HEK293 (cell line): ENCODE results near the gene IL17REL.
"Not testable (repeated sequence)": the region's sequence is repeated elsewhere in the genome, so short reads cannot be mapped to it uniquely, and the experiment has no call there.

Experiments used
- CTCF ChIA-PET: fragments of 350-600 bp; formaldehyde crosslinking; extraction: SDS; loops from one replicate; lab custom pipeline; 2021; ENCODE audit warnings: antibody characterized with exemption; lab: Yijun Ruan, JAX
- POLR2A ChIA-PET: fragments of 300-600 bp; formaldehyde crosslinking; extraction: SDS; loops from one replicate; lab custom pipeline; 2020; ENCODE audit warnings: antibody characterized with exemption, inconsistent platforms; lab: Yijun Ruan, JAX
- H3K27ac ChIP-seq: fragments of 200-500 bp; sonication (Bioruptor generic); 2 replicates; pipeline ENCODE4 v1.5.1; 2014; ENCODE audit warnings: low read depth, low read length, control low read depth, inconsistent platforms; ENCODE audit errors: extremely low read depth
- H3K36me3 ChIP-seq, 2 experiments: fragments of 200-500 bp in 1 of 2; sonication (Bioruptor generic) in 1 of 2; 1 replicate in 1 of 2; 2 replicates in 1 of 2; pipeline ENCODE4 v1.5.1; 2014 to 2017; ENCODE audit warnings: inconsistent platforms in 2 of 2, low read length in 2 of 2; ENCODE audit not compliant: control insufficient read depth in 2 of 2, insufficient read depth in 1 of 2
- H3K4me1 ChIP-seq: fragments of 200-500 bp; sonication (Bioruptor generic); 2 replicates; pipeline ENCODE4 v1.5.1; 2014; ENCODE audit warnings: mild to moderate bottlenecking, low read length, inconsistent platforms; ENCODE audit not compliant: control insufficient read depth, insufficient read depth
- H3K4me3 ChIP-seq: 2 replicates; pipeline ENCODE4 v1.5.1; 2011; ENCODE audit warnings: low read depth, mild to moderate bottlenecking, control low read depth, low read length, moderate library complexity
- H3K9me3 ChIP-seq: fragments of 200-500 bp; sonication (Bioruptor generic); 2 replicates; pipeline ENCODE4 v1.5.1; 2014; ENCODE audit warnings: low read depth, low read length, inconsistent platforms; ENCODE audit not compliant: control insufficient read depth, insufficient read depth
- SETDB1 ChIP-seq: IDR thresholded peaks from one replicate; pipeline ENCODE4 v1.6.1; 2017; ENCODE audit warnings: mild to moderate bottlenecking, low read length, moderate library complexity, mixed read lengths; ENCODE audit not compliant: insufficient read length
- SP7 ChIP-seq: fragments of 450-650 bp; formaldehyde crosslinking; IDR thresholded peaks from 2 replicates; pipeline ENCODE4 v1.5.1; 2016; ENCODE audit warnings: missing biosample characterization, missing genetic modification characterization
- ZBTB21 ChIP-seq: fragments of 450-650 bp; formaldehyde crosslinking; IDR thresholded peaks from 2 replicates; pipeline ENCODE4 v1.5.1; 2017; ENCODE audit warnings: missing biosample characterization, missing genetic modification characterization
- ZBTB8A ChIP-seq: fragments of 450-650 bp; formaldehyde crosslinking; IDR thresholded peaks from 2 replicates; pipeline ENCODE4 v1.5.1; 2016; ENCODE audit warnings: missing biosample characterization, missing genetic modification characterization
- ZEB2 ChIP-seq: fragments of 450-650 bp; formaldehyde crosslinking; IDR thresholded peaks from 2 replicates; pipeline ENCODE4 v1.5.1; 2016; ENCODE audit warnings: missing biosample characterization, missing genetic modification characterization
- ZNF221 ChIP-seq: fragments of 450-650 bp; formaldehyde crosslinking; IDR thresholded peaks from 2 replicates; pipeline ENCODE4 v1.5.1; 2017; ENCODE audit warnings: missing biosample characterization, missing genetic modification characterization, borderline replicate concordance
- ZNF266 ChIP-seq: fragments of 450-650 bp; formaldehyde crosslinking; IDR thresholded peaks from 2 replicates; pipeline ENCODE4 v1.5.1; 2016; ENCODE audit warnings: missing biosample characterization, missing genetic modification characterization, low read depth
- ZNF394 ChIP-seq: fragments of 450-650 bp; formaldehyde crosslinking; IDR thresholded peaks from 2 replicates; pipeline ENCODE4 v1.5.1; 2016; ENCODE audit warnings: missing biosample characterization, missing genetic modification characterization, mild to moderate bottlenecking, moderate library complexity, borderline replicate concordance
- ZNF416 ChIP-seq: fragments of 450-650 bp; formaldehyde crosslinking; IDR thresholded peaks from 2 replicates; pipeline ENCODE4 v1.5.1; 2016; ENCODE audit warnings: missing biosample characterization, missing genetic modification characterization
- ZNF433 ChIP-seq: fragments of 450-650 bp; formaldehyde crosslinking; IDR thresholded peaks from 2 replicates; pipeline ENCODE4 v1.5.1; 2016; ENCODE audit warnings: missing biosample characterization, missing genetic modification characterization, low read depth
- ZNF560 ChIP-seq: fragments of 450-650 bp; formaldehyde crosslinking; IDR thresholded peaks from 2 replicates; pipeline ENCODE4 v1.5.1; 2017; ENCODE audit warnings: missing biosample characterization, missing genetic modification characterization, borderline replicate concordance
- ZNF623 ChIP-seq: fragments of 450-650 bp; formaldehyde crosslinking; IDR thresholded peaks from 2 replicates; pipeline ENCODE4 v1.5.1; 2016; ENCODE audit warnings: missing biosample characterization, missing genetic modification characterization
- ZXDB ChIP-seq: fragments of 450-650 bp; formaldehyde crosslinking; IDR thresholded peaks from 2 replicates; pipeline ENCODE4 v1.5.1; 2016; ENCODE audit warnings: missing biosample characterization, missing genetic modification characterization
- TF ChIP-seq, protein P1 (sequence below): fragments of 450-650 bp; formaldehyde crosslinking; IDR thresholded peaks from 2 replicates; pipeline ENCODE4 v1.5.1; 2016; ENCODE audit warnings: missing biosample characterization, missing genetic modification characterization
- TF ChIP-seq, protein P2 (sequence below): fragments of 450-650 bp; formaldehyde crosslinking; IDR thresholded peaks from 2 replicates; pipeline ENCODE4; 2016; ENCODE audit warnings: missing biosample characterization, missing genetic modification characterization
- TF ChIP-seq, protein P3 (sequence below): fragments of 450-650 bp; formaldehyde crosslinking; IDR thresholded peaks from 2 replicates; pipeline ENCODE4 v1.5.1; 2016; ENCODE audit warnings: missing biosample characterization, missing genetic modification characterization
- TF ChIP-seq, protein P4 (sequence below): fragments of 450-650 bp; formaldehyde crosslinking; IDR thresholded peaks from 2 replicates; pipeline ENCODE4 v1.5.1; 2016; ENCODE audit warnings: missing biosample characterization, missing genetic modification characterization
- TF ChIP-seq, protein P5 (sequence below): fragments of 450-650 bp; formaldehyde crosslinking; conservative IDR thresholded peaks from 2 replicates; pipeline ENCODE4 v1.5.1; 2016; ENCODE audit warnings: low read depth, missing biosample characterization, missing genetic modification characterization

The IL17REL gene

DNA sequence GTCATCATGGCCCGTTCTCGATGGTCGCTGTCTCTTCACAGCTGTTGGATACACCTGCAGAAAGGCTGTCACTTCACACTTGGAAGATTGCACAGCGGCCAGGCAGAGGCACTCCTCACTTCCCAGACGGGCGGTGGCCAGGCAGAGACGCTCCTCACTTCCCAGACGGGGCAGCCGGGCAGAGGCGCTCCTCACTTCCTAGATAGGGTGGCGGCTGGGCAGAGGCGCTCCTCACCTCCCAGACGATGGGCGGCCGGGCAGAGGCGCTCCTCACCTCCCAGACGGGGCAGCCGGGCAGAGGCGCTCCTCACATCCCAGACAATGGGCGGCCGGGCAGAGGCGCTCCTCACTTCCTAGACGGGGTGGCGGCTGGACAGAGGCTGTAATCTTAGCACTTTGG is 22.7 kb downstream of the IL17REL start:
- POLR2A ChIA-PET: interaction anchor here (0.6 kb wide), 1 partner anchor 27 kb away, joined by 3 read pairs; no protein-coding TSS in a partner anchor
- H3K9me3 ChIP-seq, H3K4me3 ChIP-seq, H3K36me3 ChIP-seq, CTCF ChIA-PET, H3K27ac ChIP-seq, H3K4me1 ChIP-seq: not testable (repeated sequence)

DNA sequence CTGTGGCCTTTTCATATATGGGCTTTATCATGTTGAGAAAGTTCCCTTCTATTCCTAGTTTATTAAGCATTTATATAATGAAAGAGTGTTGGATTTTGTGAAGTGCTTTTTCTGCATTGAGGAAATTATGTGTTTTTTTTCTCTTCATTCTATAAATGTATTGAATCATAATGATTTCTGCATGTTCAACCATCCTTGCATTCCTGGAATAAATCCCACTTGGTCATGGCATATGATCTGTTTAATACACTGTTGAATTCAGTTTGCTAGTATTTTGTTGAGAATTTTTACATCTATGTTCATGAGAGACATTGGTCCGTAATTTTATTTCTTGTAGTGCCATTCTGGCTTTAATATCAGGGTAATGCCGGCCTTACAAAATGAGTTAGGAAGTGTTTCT is 26.2 kb downstream of the IL17REL start:
- H3K4me1 ChIP-seq: no peaks in the 10 kb centered on the region
- peak; percentile 33 for TF ChIP-seq SETDB1
- TF ChIP-seq, protein P1, sequence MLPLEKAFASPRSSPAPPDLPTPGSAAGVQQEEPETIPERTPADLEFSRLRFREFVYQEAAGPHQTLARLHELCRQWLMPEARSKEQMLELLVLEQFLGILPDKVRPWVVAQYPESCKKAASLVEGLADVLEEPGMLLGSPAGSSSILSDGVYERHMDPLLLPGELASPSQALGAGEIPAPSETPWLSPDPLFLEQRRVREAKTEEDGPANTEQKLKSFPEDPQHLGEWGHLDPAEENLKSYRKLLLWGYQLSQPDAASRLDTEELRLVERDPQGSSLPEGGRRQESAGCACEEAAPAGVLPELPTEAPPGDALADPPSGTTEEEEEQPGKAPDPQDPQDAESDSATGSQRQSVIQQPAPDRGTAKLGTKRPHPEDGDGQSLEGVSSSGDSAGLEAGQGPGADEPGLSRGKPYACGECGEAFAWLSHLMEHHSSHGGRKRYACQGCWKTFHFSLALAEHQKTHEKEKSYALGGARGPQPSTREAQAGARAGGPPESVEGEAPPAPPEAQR: no peak
- H3K4me3 ChIP-seq: no peak overlapping the region
- no peak overlapping the region for H3K27ac ChIP-seq
- ChIA-PET CTCF (interaction anchor here (0.7 kb wide), 1 partner anchor 143 kb away, joined by 3 read pairs; no protein-coding TSS in a partner anchor), POLR2A (no interaction called here)
- H3K36me3 ChIP-seq: no peaks in the 10 kb centered on the region
- H3K9me3 ChIP-seq: no peaks in the 10 kb centered on the region

DNA sequence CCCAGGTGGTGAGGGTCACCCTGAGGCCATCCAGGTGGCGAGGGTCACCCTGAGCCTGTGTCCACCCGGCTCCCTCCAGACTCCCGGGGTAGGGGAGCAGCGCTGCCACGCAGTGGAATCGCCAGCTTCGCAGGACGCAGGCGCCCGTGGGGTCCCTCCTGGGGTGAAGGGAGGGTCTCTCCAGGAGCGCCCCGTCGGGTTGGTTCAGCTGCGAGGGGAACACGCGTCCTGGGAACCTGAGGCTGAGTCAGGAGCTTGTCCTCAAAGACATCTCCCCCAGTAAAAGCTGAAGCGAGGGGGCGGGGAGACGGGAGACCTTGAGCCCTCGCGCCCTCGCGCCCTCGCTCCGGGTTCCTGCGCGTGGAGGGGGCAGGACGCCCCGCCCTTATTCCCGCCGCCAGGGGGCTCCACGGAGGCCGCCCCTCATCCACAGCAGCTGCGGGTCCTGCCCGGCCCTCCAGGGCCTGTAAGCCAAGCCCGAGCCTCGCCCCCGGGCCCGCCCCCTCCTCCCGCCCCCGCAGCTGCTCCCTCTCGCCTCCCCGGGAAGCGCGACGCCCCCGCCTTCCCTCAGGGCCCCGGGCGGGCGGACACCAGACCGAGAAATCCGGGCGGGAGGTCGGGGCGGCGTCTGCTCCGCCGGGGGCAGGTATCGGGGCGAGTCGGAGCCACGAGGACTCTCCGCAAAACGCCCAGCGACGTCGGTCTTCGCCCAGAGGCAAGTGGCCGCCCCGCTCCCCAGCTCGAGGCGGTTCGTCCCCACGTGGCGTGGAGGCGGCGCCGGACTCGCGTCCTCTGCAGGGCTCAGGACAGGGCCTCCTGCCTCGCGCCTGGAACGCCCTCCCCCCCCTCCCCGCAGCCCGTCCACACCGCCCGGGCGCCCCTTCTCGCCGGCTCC is 29.2 kb downstream of the IL17REL start:
- no peaks in the 10 kb centered on the region for H3K4me1 ChIP-seq
- CTCF ChIA-PET: interaction anchor here (1.0 kb wide), 1 partner anchor 47 kb away, joined by 3 read pairs; no protein-coding TSS in a partner anchor
- POLR2A ChIA-PET: no interaction called here
- no peak overlapping the region for H3K4me3 ChIP-seq
- TF ChIP-seq, protein P2, sequence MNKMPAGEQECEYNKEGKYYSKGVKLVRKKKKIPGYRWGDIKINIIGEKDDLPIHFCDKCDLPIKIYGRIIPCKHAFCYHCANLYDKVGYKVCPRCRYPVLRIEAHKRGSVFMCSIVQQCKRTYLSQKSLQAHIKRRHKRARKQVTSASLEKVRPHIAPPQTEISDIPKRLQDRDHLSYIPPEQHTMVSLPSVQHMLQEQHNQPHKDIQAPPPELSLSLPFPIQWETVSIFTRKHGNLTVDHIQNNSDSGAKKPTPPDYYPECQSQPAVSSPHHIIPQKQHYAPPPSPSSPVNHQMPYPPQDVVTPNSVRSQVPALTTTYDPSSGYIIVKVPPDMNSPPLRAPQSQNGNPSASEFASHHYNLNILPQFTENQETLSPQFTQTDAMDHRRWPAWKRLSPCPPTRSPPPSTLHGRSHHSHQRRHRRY: no peak
- TF ChIP-seq ZEB2: no peak
- TF ChIP-seq, protein P3, sequence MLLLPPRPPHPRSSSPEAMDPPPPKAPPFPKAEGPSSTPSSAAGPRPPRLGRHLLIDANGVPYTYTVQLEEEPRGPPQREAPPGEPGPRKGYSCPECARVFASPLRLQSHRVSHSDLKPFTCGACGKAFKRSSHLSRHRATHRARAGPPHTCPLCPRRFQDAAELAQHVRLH: no peak
- no peak for TF ChIP-seq ZNF416 (tag by site-specific recombination)
- no peak for TF ChIP-seq SP7 (tag by site-specific recombination)
- TF ChIP-seq ZNF221 (tag by site-specific recombination): no peak
- H3K27ac ChIP-seq: no peak overlapping the region
- no peaks in the 10 kb centered on the region; the same call in 1 of the 2 replicates for H3K9me3 ChIP-seq
- H3K36me3 ChIP-seq: no peaks in the 10 kb centered on the region

DNA sequence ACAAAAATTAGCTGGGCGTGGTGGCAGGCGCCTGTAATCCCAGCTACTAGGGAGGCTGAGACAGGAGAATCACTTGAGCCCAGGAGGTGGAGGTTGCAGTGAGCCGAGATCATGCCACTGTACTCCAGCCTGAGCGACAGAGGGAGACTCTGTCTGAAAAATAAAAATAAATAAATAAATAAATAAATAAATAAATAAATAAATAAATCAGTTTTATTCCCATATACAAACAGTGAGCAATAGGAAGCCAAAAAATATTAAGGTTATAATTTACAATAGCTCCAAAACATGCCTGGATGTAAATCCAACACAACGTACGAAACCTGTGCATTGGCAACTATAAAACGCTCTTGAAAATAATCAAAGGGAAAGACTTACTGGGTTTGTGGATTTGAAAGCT is 30.8 kb downstream of the IL17REL start:
- not testable (repeated sequence) for H3K4me1 ChIP-seq, H3K27ac ChIP-seq, H3K36me3 ChIP-seq, H3K4me3 ChIP-seq, H3K9me3 ChIP-seq
- ChIA-PET CTCF (interaction anchor here (0.7 kb wide), 1 partner anchor 58 kb away, joined by 3 read pairs; no protein-coding TSS in a partner anchor), POLR2A (interaction anchor here (0.5 to 0.6 kb wide), 2 partner anchors 19 to 134 kb away, joined by 4 read pairs; no protein-coding TSS in a partner anchor)
- TF ChIP-seq ZBTB21 (tag by site-specific recombination): peak; percentile 35; the same call in 1 of the 2 replicates
- TF ChIP-seq ZBTB8A (tag by site-specific recombination): peak; percentile 71
- peak; percentile 94 for TF ChIP-seq ZNF394
- peak; percentile 50; the same call in 1 of the 2 replicates for TF ChIP-seq ZXDB (tag by site-specific recombination)
- peak; percentile 55; the same call in 1 of the 2 replicates for TF ChIP-seq ZNF433 (tag by site-specific recombination)
- TF ChIP-seq ZNF266 (tag by site-specific recombination): 0 out of 2 replicates have a peak, but pooled peaks have one; percentile 48
- peak; percentile 19; the same call in 1 of the 2 replicates for TF ChIP-seq ZNF560 (tag by site-specific recombination)
- peak; percentile 78 for TF ChIP-seq ZNF623 (tag by site-specific recombination)
- TF ChIP-seq, protein P4, sequence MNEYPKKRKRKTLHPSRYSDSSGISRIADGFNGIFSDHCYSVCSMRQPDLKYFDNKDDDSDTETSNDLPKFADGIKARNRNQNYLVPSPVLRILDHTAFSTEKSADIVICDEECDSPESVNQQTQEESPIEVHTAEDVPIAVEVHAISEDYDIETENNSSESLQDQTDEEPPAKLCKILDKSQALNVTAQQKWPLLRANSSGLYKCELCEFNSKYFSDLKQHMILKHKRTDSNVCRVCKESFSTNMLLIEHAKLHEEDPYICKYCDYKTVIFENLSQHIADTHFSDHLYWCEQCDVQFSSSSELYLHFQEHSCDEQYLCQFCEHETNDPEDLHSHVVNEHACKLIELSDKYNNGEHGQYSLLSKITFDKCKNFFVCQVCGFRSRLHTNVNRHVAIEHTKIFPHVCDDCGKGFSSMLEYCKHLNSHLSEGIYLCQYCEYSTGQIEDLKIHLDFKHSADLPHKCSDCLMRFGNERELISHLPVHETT: peak; percentile 59; the same call in 1 of the 2 replicates
- TF ChIP-seq, protein P5, sequence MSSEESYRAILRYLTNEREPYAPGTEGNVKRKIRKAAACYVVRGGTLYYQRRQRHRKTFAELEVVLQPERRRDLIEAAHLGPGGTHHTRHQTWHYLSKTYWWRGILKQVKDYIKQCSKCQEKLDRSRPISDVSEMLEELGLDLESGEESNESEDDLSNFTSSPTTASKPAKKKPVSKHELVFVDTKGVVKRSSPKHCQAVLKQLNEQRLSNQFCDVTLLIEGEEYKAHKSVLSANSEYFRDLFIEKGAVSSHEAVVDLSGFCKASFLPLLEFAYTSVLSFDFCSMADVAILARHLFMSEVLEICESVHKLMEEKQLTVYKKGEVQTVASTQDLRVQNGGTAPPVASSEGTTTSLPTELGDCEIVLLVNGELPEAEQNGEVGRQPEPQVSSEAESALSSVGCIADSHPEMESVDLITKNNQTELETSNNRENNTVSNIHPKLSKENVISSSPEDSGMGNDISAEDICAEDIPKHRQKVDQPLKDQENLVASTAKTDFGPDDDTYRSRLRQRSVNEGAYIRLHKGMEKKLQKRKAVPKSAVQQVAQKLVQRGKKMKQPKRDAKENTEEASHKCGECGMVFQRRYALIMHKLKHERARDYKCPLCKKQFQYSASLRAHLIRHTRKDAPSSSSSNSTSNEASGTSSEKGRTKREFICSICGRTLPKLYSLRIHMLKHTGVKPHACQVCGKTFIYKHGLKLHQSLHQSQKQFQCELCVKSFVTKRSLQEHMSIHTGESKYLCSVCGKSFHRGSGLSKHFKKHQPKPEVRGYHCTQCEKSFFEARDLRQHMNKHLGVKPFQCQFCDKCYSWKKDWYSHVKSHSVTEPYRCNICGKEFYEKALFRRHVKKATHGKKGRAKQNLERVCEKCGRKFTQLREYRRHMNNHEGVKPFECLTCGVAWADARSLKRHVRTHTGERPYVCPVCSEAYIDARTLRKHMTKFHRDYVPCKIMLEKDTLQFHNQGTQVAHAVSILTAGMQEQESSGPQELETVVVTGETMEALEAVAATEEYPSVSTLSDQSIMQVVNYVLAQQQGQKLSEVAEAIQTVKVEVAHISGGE: peak; percentile 64
